GM10248 (cell line): ENCODE data around the gene IWS1.

ENCODE experiments used
- CTCF ChIA-PET: fragments of 300-600 bp; sonication (Branson Sonifier 250); formaldehyde crosslinking; extraction: SDS; loops from one replicate; lab custom pipeline; 2021; ENCODE audit warnings: antibody characterized with exemption; lab: Yijun Ruan, JAX
- POLR2A ChIA-PET: fragments of 350-650 bp; sonication (Branson Sonifier 250); formaldehyde crosslinking; extraction: SDS; loops from one replicate; lab custom pipeline; 2020; ENCODE audit warnings: antibody characterized with exemption; lab: Yijun Ruan, JAX
- DNase-seq: peaks from one replicate; pipeline ENCODE4 v3.0.0; 2012; ENCODE audit errors: extremely low spot score
- CTCF ChIP-seq: IDR thresholded peaks from 2 replicates; pipeline ENCODE4 v1.5.1; 2012; ENCODE audit warnings: mild to moderate bottlenecking, low read depth; ENCODE audit errors: extremely low read depth, missing control alignments, control extremely low read depth

Gene IWS1

GRCh38 chr2:127526132-127527000 is at the start of gene IWS1:
Gene IWS1, minus strand, starts transcription at chr2:127526489. Its CDS starts 281 bp downstream, at chr2:127526208.
- no peak for TF ChIP-seq CTCF
- POLR2A ChIA-PET = interaction anchor here (0.9 kb wide), 1 partner anchor 37 kb away, joined by 5 read pairs; no protein-coding TSS in a partner anchor
- CTCF ChIA-PET = interaction anchor here (0.5 to 1.6 kb wide), 8 partner anchors 12 to 114 kb away, joined by 3 to 8 read pairs (median 4); no protein-coding TSS in a partner anchor
- DNase-seq = peak; percentile 95

- TF ChIP-seq CTCF = no peak
- DNase-seq = no peak
- ChIA-PET CTCF (interaction anchor here (0.9 to 9.7 kb wide), 5 partner anchors 9 to 97 kb away, joined by 3 to 67 read pairs (median 3); no protein-coding TSS in a partner anchor), POLR2A (no interaction called here)
Measured at GRCh38 chr2:127575941-127576432, 49.7 kb upstream of the IWS1 start.

GRCh38 chr2:127575185-127575765 is 49.0 kb upstream of the IWS1 start:
- peak; percentile 58 for DNase-seq
- ChIA-PET POLR2A (no interaction called here), CTCF (interaction anchor here (0.9 to 9.7 kb wide), 5 partner anchors 8 to 97 kb away, joined by 3 to 67 read pairs (median 3); no protein-coding TSS in a partner anchor)
- TF ChIP-seq CTCF = peak; percentile 9

GRCh38 chr2:127574656-127575055 is 48.4 kb upstream of the IWS1 start:
- ChIA-PET CTCF (interaction anchor here (0.9 to 9.7 kb wide), 4 partner anchors 7 to 76 kb away, joined by 3 to 67 read pairs (median 4); no protein-coding TSS in a partner anchor), POLR2A (no interaction called here)
- DNase-seq = no peak
- TF ChIP-seq CTCF = no peak

- POLR2A ChIA-PET = no interaction called here
- DNase-seq = no peak
- CTCF ChIA-PET = interaction anchor here (0.9 to 9.7 kb wide), 2 partner anchors 17 to 76 kb away, joined by 3 to 67 read pairs; no protein-coding TSS in a partner anchor
- TF ChIP-seq CTCF = no peak
Measured at GRCh38 chr2:127573771-127574170, 47.5 kb upstream of the IWS1 start.

GRCh38 chr2:127573298-127573697 is 47.0 kb upstream of the IWS1 start:
- no peak for TF ChIP-seq CTCF
- ChIA-PET CTCF (no interaction called here), POLR2A (no interaction called here)
- no peak for DNase-seq
